Measurements from ENCODE around the gene RGPD4.
A peak's percentile ranks its signal among the peaks of the same experiment; 100 is the strongest.

The RGPD4 gene

GRCh38 chr2:107931412-107931811 lies 104.7 kb downstream of the RGPD4 start:
- no peak for DNase-seq

GRCh38 chr2:107932488-107932887 lies 105.8 kb downstream of the RGPD4 start:
- DNase-seq = no peak

DNA sequence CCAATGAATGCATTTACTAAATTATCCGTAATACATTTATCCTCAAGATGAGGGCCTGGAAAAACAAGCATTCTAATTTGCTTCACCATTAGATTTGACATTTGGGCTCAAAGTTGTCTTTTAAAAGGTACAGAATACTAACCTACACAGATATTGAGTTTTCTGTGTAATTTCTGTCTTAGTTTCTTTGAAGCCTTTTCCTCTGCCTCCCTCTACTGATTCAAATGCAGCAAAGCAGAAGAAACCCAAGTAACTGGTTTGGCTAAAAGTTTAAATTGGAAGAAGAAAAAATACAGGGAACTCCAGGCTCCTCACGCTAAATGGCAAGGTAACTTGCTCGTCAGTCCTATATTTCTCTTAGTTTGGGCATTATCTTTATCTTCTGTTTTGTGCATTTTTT lies 106.3 kb downstream of the RGPD4 start:
- DNase-seq = no peak

DNA sequence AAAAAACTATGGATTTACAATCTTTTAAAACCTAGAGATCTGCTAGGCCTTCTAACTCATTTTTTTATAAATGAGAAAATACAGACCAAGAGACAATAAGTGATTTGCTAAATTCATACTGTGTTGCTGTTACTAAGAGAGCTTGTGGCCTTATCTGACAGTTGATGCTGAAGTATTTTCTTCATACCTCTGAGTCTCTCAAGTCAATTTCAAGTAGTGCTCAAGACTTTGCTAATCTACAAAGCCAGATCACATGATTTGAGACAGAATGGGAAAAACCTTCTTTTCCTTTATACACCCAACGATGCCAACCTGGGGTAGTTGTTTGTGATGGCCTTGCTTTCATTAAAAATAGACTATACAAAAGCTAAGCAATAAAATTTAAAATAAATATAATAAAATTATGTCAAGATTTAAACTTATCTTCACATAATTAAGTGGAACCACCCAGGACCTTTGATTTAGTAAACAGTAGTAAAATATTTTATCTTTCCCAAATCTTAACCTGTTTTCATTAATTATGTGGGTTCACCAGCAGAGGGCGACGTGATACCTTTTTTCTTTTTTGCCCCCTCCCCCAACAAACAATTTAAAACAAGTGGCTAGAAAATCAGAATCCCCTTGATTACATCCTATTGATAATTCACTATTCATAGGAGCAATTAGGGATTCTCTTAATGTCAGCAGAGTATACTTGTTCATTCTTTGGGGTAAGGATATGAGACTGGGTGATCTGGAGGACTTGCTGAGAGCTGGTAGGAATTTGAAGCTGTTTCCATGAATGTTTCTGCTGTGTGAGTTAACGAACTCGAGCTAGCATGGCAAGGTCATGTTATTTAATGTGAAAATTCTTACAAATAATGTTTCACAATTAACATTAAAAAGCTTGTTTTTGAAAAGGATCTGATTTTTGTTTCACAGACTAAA lies 110.0 kb downstream of the RGPD4 start:
- peak in 1 of 2 experiments; percentile 13 for DNase-seq

Measured in activated CD4-positive, alpha-beta T cell treated with anti-CD3 and anti-CD28 coated beads, Interleukin-2, amount 50 U/mL, for 48 hours (primary cell).